HepG2 (cell line): ENCODE results near the gene AUH. TPM values are rescaled to one million over a fixed set of nuclear protein-coding genes. Genes with fewer than 3 reads are reported as not detected.

Experiments
- ATF1 ChIP-seq: IDR thresholded peaks from 2 replicates; pipeline ENCODE4 v1.6.1; 2016; ENCODE audit warnings: mild to moderate bottlenecking, control low read depth
- FOXK2 ChIP-seq: fragments of 450-650 bp; IDR thresholded peaks from 2 replicates; pipeline ENCODE4 v1.6.1; 2016
- PAF1 ChIP-seq: IDR thresholded peaks from 2 replicates; pipeline ENCODE4 v1.6.1; 2016; ENCODE audit warnings: missing genetic modification reagents, missing compliant biosample characterization
- ZNF557 ChIP-seq: sonication (generic); formaldehyde crosslinking; IDR thresholded peaks from 2 replicates; pipeline ENCODE4 v1.4.0; 2020; ENCODE audit warnings: missing genetic modification reagents
- polyA plus RNA-seq, 8 experiments: library from polyadenylated mRNA; depleted of rRNA in 3 of 8; stranded (reverse) in 7 of 8; unstranded in 1 of 8; fragments of >200 nt; fragmentation: Illumina TruSeq in 4 of 8; extraction: Trizol in 4 of 8; gene quantifications; 2 replicates each; pipeline versions ENCODE4 v1.2.1 to v1.2.3, GENCODE V29; 2011 to 2016; ENCODE audit warnings: low read depth in 4 of 8, missing spikeins in 1 of 8, mixed read lengths in 1 of 8; ENCODE audit not compliant: insufficient read depth in 1 of 8
- total RNA-seq, 5 experiments: library from RNA; depleted of rRNA; stranded (reverse); fragments of >200 nt; fragmentation: Illumina TruSeq; extraction: Trizol; gene quantifications; 2 replicates each; pipeline ENCODE4 v1.2.3, GENCODE V29; 2016; ENCODE audit warnings: low read depth in 1 of 5
- TF ChIP-seq, protein P1 (sequence below): sonication (generic); formaldehyde crosslinking; IDR thresholded peaks from 2 replicates; pipeline ENCODE4 v1.5.0; 2020; ENCODE audit warnings: mild to moderate bottlenecking, missing genetic modification reagents, borderline replicate concordance
- TF ChIP-seq, protein P2 (sequence below): sonication (generic); formaldehyde crosslinking; IDR thresholded peaks from 2 replicates; pipeline ENCODE4 v1.5.1; 2020; ENCODE audit warnings: mild to moderate bottlenecking, missing genetic modification reagents, moderate library complexity
- TF ChIP-seq, protein P3 (sequence below): sonication (generic); formaldehyde crosslinking; IDR thresholded peaks from 2 replicates; pipeline ENCODE4 v1.8.1; 2023; ENCODE audit warnings: mild to moderate bottlenecking, missing genetic modification reagents
- TF ChIP-seq, protein P4 (sequence below): sonication (generic); formaldehyde crosslinking; IDR thresholded peaks from 2 replicates; pipeline ENCODE4 v1.4.0; 2020; ENCODE audit warnings: mild to moderate bottlenecking, missing genetic modification reagents

AUH gene
- total and polyA plus RNA-seq, 2 of the 13 experiments (the other 11 are each of a cell fraction or from before 2014, with no cell fraction given) = 25.8 to 31.9 TPM

DNA sequence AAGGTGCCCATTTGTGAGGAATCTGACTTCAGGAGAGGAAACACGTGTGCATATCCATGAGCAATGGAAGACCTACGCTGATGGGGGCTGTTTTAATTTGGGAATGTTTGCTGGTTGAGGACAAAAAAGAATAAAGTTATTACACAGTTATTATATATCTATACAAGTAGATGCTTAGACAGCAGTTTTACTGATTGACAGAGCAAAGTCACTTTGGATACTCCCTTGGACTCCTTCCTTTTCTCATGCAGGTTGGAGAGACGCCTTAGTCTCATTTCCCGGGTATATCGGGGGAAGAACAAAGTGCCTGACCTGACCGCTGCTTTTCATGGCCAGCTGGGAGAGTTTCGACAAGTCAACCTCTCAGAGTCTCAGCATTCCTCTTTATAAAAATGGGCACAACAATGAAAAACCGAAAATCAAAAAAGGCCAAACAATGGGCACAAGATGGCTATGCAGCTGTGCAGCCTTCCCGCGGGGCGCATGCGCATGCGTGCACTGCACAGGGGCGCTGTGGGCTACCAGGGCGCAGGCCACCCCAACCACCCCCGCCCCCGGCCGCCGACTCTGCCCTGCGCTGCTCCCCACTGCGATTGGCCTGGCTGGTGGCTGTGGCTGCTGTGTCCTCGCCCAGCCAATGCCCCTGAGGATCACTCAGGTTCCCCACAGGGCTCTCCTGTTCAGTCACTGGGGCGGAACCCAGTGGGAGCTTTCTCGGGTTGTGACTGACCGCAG is 43.8 kb upstream of the AUH start (continued):
- TF ChIP-seq, protein P1, sequence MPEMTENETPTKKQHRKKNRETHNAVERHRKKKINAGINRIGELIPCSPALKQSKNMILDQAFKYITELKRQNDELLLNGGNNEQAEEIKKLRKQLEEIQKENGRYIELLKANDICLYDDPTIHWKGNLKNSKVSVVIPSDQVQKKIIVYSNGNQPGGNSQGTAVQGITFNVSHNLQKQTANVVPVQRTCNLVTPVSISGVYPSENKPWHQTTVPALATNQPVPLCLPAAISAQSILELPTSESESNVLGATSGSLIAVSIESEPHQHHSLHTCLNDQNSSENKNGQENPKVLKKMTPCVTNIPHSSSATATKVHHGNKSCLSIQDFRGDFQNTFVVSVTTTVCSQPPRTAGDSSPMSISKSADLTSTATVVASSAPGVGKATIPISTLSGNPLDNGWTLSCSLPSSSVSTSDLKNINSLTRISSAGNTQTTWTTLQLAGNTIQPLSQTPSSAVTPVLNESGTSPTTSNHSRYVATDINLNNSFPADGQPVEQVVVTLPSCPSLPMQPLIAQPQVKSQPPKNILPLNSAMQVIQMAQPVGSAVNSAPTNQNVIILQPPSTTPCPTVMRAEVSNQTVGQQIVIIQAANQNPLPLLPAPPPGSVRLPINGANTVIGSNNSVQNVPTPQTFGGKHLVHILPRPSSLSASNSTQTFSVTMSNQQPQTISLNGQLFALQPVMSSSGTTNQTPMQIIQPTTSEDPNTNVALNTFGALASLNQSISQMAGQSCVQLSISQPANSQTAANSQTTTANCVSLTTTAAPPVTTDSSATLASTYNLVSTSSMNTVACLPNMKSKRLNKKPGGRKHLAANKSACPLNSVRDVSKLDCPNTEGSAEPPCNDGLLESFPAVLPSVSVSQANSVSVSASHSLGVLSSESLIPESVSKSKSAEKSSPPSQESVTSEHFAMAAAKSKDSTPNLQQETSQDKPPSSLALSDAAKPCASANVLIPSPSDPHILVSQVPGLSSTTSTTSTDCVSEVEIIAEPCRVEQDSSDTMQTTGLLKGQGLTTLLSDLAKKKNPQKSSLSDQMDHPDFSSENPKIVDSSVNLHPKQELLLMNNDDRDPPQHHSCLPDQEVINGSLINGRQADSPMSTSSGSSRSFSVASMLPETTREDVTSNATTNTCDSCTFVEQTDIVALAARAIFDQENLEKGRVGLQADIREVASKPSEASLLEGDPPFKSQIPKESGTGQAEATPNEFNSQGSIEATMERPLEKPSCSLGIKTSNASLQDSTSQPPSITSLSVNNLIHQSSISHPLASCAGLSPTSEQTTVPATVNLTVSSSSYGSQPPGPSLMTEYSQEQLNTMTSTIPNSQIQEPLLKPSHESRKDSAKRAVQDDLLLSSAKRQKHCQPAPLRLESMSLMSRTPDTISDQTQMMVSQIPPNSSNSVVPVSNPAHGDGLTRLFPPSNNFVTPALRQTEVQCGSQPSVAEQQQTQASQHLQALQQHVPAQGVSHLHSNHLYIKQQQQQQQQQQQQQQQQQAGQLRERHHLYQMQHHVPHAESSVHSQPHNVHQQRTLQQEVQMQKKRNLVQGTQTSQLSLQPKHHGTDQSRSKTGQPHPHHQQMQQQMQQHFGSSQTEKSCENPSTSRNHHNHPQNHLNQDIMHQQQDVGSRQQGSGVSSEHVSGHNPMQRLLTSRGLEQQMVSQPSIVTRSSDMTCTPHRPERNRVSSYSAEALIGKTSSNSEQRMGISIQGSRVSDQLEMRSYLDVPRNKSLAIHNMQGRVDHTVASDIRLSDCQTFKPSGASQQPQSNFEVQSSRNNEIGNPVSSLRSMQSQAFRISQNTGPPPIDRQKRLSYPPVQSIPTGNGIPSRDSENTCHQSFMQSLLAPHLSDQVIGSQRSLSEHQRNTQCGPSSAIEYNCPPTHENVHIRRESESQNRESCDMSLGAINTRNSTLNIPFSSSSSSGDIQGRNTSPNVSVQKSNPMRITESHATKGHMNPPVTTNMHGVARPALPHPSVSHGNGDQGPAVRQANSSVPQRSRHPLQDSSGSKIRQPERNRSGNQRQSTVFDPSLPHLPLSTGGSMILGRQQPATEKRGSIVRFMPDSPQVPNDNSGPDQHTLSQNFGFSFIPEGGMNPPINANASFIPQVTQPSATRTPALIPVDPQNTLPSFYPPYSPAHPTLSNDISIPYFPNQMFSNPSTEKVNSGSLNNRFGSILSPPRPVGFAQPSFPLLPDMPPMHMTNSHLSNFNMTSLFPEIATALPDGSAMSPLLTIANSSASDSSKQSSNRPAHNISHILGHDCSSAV (CRISPR knock-in tag) = no peak
- TF ChIP-seq, protein P2, sequence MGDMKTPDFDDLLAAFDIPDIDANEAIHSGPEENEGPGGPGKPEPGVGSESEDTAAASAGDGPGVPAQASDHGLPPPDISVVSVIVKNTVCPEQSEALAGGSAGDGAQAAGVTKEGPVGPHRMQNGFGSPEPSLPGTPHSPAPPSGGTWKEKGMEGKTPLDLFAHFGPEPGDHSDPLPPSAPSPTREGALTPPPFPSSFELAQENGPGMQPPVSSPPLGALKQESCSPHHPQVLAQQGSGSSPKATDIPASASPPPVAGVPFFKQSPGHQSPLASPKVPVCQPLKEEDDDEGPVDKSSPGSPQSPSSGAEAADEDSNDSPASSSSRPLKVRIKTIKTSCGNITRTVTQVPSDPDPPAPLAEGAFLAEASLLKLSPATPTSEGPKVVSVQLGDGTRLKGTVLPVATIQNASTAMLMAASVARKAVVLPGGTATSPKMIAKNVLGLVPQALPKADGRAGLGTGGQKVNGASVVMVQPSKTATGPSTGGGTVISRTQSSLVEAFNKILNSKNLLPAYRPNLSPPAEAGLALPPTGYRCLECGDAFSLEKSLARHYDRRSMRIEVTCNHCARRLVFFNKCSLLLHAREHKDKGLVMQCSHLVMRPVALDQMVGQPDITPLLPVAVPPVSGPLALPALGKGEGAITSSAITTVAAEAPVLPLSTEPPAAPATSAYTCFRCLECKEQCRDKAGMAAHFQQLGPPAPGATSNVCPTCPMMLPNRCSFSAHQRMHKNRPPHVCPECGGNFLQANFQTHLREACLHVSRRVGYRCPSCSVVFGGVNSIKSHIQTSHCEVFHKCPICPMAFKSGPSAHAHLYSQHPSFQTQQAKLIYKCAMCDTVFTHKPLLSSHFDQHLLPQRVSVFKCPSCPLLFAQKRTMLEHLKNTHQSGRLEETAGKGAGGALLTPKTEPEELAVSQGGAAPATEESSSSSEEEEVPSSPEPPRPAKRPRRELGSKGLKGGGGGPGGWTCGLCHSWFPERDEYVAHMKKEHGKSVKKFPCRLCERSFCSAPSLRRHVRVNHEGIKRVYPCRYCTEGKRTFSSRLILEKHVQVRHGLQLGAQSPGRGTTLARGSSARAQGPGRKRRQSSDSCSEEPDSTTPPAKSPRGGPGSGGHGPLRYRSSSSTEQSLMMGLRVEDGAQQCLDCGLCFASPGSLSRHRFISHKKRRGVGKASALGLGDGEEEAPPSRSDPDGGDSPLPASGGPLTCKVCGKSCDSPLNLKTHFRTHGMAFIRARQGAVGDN (CRISPR knock-in tag) = peak; percentile 32; the same call in 1 of the 2 replicates
- TF ChIP-seq, protein P3, sequence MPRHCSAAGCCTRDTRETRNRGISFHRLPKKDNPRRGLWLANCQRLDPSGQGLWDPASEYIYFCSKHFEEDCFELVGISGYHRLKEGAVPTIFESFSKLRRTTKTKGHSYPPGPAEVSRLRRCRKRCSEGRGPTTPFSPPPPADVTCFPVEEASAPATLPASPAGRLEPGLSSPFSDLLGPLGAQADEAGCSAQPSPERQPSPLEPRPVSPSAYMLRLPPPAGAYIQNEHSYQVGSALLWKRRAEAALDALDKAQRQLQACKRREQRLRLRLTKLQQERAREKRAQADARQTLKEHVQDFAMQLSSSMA = no peak
- TF ChIP-seq PAF1 (0 out of 2 replicates have a peak, but pooled peaks have one; percentile 58), ZNF557 (CRISPR knock-in tag) (no peak), FOXK2 (no peak), ATF1 (no peak)
- TF ChIP-seq, protein P4, sequence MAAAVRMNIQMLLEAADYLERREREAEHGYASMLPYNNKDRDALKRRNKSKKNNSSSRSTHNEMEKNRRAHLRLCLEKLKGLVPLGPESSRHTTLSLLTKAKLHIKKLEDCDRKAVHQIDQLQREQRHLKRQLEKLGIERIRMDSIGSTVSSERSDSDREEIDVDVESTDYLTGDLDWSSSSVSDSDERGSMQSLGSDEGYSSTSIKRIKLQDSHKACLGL (CRISPR knock-in tag) = no peak
